Fibroblast of skin of right biceps (primary cell): ENCODE results near the gene COLEC11.
"Not testable (repeated sequence)": the region's sequence is repeated elsewhere in the genome, so short reads cannot be mapped to it uniquely, and the experiment has no call there.

Experiments
- DNase-seq: peaks from one replicate; pipeline ENCODE4 v3.0.0-alpha.2; 2013

The COLEC11 gene

DNA sequence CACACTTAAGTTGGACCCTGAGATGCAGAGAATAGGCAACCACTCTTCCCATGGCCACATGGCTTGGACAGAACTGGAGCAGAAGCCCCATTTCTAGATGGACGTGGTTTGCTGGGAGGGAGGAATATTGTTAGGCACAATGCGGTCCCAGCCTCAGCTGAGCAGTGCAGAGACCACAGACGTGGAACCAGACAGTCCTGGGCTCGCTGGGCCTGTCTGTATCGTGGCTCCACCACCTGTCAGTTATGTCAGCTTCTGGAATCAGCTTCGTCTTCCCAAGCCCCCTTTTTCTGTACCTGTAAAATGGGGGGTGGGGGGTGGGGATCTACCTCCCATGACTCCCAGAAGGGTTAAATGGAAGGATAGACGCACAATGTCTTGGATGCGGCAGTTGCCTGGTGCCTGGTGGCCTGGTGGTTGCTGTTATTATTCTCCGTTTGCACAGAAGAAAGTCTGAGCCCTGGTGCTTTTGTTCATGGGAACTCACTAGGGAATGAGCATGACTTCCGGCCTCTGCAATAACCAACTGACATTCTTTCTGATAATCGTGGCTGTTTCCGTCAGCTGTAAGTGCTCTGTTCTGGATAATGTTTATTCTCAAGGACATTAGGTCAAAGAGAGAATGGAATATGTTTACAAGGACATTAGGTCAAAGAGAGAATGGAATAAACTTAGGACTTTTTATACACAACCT is 31.4 kb downstream of the COLEC11 start:
- DNase-seq: no peak

DNA sequence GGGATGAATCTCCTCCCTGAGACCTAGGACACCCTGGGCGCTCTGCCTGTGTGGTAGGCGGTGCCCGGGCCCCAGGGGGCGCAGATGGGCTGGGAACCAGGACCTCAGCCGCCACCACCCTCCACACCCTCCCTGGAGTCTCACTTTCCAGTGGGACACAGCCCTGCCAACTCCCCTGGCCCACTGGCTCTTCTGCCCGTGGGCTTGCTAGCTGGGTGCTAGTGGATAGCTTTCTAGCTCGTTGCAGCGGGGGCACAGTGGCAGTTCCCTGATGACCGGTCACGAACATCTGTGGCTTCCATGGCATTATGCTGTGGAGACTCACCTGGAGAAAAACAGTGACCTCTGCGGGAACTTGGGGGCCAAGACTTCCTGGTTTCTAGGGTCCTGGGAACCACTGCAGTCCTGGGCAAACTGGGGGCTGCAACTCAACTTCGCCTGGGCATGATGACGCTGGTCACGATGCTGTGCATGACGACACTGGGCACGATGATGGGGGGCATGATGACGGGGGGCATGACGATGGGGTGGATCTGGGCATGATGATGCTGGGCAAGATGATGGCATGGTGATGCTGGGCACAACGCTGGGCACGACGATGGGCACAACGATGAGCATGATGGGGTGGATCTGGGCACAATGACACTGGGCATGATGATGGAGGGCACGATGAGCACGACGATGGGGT is 32.0 kb downstream of the COLEC11 start:
- DNase-seq: no peak

DNA sequence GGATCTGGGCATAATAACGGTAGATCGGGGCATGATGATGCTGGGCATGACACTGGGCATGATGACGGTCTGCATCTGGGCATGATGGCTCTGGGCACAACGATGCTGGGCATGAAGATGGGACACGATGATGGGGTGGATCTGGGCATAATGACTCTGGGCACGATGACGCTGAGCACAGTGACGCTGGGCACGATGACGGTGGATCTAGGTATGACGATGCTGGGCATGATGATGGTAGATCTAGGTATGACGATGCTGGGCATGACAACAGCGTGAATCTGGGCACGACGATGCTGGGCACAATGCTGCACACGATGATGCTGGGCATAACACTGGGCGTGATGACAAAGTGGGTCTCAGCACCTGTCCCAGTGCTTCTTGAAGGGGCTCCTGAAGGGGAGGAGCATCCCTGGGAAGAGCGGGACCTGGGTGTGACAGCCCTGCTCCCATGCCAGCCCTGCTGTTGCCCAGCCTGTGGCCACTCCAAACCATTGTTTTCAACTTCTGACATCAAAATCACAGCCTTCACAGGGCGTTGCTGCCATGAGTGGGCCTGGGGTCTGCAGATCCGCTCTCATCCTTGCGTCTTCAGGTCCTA is 32.7 kb downstream of the COLEC11 start:
- no peak for DNase-seq

DNA sequence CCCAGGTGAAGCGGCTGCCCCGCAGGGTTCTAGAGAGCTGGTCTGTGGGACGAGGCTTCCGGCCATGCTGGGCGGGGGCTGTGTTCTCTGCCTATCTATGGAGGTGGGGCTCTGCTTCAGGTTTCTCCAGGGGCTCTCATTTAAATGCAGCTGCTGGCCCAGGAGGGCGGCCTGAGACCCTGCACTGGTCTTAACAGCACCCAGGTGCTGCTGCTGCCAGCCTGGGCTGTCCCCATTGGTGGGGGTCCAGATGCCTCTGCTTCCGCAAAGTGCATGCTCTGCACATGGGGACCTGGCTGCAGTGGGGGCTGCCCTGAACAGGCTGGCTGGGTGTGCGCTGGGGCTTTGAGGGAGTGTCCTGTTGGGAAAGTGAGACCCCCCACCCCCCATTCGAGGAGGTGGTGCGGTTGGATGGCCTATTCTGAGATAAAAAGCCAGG is 33.3 kb downstream of the COLEC11 start:
- DNase-seq: no peak

DNA sequence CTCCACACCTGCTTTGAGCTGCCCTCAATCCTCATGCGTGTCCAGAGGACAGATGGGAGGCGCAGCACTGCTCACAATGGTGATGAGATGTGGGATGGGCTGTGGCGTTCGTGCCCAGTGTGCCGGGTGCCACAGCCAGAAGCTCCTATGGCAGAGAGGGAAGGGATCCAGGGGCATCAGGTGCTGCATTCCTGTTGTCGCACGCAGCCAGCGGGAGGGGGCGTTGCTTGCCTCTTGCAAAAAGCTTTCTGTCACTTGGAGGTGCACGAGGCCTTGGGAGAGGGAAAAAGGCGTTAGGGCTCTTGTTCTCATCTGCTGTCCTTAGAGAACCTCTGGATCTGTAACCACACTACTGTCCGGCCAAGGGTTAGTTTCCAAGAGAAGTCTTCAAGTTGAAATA is 33.9 kb downstream of the COLEC11 start:
- DNase-seq: no peak

DNA sequence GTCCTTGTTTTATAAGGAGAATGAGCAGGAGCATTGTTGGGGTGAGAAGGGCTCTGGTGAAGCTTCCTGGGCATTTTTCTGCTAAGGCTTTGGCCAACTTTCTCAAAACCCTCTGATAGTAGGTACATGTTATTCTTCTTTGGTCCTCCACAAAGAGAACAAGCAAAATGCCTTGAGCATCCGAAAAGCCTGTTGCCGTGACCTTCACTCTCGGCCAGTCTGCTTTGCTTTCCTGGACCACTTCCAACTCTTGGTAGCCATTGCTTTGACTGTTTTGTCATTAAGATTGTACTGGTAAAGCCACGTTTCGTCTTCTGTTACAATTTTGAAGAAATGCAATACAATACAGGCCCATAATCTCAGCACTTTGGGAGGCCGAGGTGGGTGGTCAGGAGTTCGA is 35.7 kb downstream of the COLEC11 start:
- DNase-seq: no peak

DNA sequence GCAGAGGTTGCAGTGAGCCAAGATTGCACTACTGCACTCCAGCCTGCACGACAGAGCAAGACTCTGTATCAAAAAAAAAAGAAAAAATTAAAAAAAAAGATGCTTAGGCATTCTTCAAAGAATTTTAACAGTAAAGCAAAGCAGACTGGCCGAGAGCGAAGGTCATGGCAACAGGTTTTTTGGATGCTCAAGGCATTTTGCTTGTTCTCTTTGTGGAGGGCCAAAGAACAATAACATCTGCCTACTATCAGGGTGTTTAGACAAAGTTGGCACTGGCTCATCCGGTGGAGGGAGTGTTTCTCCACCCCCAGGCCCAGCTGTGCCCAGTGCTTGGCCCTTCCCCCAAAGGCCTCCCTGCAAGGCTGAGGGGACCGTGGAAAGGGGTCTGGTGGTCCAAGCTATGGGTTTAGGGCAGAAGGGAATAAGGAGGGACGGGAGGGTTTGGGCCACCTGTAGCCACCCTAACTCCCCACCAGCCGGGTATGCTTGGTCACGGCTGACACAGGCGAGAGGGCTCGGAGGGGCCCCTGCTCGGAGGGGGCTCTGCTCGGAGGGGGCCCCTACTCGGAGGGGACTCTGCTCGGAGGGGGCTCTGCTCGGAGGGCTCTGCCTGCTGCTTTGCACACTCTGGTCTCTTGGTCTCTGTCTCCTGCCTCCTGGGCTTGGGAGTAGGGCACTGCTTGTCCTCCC is 36.4 kb downstream of the COLEC11 start:
- no peak for DNase-seq

DNA sequence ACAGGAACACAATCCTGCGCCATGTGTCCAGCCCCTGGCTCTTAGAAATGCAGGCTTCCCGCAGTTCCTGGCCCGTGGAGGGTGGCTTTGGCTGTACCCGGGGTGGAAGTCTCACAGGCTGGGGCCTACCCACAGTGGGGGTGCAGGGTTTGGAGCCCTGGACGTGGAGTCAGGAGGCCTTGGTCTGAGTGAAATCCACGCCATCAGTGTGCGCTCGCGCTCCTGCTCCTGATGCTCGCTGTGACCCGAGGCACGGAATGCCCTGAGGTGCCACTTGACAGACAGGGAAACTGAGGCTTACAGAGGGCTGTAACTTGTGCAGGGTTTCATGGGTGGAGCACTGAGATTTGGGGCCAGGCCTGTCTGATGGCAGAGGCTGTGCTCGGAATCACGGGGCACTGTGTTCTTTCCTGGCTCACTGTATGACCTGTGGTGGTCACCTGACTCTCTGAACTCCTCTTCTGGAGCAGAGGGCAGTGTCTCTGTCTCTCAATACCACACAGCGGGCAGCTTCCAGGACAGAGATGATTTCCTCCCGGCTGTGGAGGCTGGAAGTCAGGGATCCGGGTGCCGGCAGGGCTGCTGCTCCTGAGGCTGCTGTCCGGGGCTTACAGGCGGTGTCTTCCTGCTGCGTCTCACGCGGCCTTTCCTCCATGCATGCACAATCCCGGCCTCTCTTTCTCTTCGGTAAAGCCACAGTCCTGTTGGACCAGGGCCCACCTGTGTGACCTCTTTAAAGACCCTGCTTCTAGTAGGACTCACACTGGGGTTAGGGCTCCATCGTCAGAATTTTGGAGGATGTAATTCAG is 37.1 kb downstream of the COLEC11 start:
- no peak for DNase-seq

DNA sequence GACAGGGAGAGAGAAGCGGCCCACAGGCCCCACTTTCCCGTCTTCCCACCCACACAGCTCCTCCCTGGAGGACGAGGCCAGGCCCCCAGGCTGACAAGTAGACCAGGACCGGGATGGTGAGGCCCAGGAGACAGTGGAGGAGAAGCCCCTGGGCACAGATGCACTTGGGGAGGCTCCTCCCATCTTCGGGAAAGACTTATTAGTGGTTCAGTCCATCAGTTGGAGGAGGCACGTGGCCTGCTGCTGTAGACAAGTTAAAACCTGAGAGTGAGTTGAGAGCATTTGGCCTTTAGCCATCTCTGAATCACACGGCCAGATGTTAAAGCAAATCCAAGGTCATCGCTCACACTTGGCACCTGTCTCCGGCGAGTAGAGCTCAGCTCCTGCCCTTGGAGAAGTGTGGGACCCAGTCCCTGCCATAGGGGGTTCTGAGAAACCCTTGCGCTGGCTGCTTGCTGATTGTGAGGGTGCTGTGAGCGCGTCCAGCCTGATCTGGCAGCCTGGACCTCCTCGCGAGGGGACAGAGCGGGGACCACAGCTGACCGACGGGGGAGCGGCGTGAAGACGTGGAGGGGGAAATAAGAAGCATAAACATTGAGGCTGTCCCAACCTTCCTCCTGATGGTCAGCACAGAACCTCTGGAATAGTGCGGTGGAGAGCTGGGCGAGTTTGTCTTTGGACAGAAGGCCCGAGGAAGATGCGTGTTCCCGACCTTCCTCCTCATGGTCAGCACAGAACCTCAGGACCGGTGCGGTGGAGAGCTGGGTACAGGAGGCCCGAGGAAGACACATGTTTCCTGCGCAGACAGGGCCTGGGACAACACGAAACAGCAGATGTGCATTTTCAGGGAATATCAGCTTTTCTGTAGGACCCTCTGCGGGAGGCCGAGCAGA is 38.4 kb downstream of the COLEC11 start:
- peak; percentile 12 for DNase-seq

DNA sequence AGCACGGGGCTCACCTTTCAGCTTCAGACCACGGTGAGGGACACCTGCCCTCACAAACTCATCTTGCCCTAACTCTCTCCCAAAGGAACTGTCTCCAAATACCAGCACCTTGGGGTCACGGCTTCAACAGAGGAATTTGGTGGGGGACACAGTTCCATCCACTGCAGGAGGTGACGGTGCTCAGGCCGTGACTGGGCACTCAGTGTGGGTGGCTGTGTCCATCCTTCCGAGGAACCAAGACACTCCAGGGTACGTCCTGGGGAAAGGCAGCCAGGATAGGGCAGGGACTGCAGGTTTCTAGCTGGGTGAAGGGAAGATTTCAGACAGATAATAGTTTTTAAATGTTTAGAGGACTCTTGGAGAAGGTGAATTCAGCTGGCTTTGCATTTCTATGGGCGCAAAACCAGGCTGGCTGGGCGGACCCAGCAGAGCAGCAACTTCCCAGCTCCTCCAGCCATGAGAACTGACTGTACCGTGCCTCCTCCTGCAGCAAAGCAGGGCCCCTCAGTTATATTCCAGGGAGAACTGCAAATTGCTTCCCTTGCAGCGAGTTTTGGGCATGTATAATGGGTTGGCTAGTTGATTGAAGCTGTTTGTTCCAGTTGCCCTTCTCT is 39.2 kb downstream of the COLEC11 start:
- no peak for DNase-seq

DNA sequence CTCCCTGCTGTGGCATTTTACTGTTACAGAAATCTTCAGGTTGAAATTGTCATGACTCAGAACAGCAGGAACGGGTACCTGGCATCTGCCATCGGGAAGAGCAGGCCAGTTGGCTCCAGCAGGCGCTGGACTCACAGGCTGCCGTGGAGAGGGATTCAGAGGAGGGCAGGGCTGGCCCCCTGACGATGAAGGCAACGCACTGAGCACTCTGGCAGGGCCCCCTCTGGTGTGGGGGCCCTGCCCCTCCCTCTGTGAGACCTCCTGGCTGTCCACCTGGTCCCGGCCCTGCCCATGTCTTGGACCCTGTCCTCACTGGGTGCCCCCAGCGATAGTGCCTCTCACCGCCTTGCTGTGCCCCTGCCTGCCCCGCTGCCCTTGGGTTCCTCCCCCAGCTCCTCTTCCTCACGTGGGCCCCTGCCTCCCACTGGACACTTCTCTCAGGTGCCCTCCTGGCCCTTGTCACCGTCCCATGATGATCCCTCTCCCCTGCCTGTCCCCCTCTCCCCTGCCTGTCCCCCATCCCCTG is 39.7 kb downstream of the COLEC11 start:
- no peak for DNase-seq

DNA sequence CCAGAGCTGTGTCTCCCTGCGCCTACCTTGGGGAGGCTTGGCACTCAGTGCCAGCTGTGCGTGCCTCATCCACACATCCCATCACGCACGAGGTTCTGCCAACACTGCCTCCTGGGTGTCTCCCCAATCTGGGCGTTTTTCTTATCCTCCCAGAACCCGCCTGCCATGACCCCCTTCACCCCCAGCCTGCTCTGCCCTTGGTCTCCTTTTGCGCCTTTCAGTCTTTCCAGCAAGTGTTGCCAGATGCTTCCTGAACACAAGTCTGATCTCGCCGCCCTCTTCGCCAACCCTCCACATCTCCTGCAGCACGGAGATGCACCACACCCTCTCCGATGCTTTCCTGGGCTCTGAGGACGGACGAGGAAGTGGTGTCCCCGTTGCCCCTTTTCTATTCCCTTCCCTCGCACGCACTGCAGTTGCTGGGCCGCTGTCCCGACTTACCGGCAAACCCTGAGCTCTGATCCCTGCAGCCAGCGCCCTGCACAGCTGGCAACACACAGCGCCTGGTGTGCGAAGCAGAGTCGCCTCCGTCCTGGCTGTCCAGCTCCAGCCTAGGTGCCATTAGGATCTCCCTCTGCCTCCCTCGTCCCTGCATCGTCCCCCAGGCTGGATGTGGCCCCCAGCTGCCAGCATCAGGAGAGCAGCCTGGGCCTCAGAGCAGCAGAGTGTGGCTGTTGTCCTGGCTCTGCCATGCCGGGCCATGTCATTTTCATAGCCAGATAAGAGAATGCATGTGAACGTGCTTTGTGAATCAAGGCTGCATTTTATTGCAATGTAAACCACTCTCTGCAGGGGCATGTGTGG is 40.5 kb downstream of the COLEC11 start:
- DNase-seq: no peak

DNA sequence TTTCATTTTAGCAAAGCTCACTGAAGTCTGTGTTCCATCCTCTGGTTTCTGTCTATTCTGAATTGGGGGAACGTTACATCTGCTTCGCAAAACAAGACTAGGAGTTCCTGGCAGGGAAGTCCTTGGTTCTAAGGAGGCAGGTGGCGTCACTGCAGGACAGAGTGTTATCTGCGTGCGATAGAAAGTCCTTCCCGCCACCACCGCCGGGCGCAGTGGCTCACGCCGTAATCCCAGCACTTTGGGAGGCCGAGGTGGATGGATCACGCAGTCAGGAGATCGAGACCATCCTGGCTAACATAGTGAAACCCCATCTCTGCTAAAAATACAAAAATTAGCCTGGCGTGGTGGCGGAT is 41.0 kb downstream of the COLEC11 start:
- not testable (repeated sequence) for DNase-seq

DNA sequence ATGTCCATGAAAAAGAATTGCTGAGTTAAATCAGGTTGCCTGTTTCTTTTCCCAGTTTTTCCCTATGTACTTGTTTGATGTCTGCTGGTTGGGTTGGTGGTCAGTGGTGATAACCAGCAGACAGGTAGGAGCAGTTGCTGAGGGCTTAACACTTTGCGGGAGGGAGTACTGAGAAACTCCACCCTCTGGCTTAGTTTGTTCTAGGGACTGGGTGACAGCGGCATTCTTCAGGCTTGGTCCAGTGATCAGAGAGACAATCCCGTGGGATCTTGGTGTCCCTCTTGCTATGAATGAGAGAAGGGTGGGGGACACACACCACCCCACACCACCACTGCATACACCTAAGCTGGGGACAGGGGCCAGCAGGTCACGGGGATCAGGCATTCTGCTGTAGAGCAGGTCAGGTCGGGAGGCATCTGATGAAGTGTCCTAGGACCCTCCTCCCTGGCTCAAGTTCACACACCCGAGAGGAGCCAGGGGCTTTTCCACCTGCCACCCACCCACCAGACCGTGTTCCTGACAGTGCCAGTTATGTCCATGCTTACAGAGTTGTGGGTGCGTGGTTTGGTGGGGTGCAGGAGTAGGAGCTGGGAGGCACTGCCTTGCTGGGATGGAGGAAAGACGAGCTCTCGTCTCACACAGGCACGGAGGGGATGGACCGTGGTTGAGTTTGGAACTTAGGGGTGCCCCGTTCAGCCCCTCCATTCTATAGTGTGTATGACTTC is 41.8 kb downstream of the COLEC11 start:
- no peak for DNase-seq

DNA sequence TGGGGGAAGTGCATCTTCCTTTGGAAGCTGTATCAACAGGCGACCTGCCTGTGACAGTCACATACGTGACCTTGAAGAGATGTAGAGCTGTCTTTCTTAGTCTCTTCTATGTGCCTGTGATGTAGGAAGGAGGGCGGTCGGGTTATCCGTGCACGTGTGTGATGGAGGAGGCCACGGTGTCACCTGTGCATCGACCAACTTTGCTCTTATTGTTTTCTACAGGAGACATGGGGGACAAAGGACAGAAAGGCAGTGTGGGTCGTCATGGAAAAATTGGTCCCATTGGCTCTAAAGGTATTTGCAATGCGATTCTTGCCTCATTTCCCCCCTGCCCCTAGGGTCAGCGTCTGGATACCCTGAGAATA is 42.4 kb downstream of the COLEC11 start:
- no peak for DNase-seq

DNA sequence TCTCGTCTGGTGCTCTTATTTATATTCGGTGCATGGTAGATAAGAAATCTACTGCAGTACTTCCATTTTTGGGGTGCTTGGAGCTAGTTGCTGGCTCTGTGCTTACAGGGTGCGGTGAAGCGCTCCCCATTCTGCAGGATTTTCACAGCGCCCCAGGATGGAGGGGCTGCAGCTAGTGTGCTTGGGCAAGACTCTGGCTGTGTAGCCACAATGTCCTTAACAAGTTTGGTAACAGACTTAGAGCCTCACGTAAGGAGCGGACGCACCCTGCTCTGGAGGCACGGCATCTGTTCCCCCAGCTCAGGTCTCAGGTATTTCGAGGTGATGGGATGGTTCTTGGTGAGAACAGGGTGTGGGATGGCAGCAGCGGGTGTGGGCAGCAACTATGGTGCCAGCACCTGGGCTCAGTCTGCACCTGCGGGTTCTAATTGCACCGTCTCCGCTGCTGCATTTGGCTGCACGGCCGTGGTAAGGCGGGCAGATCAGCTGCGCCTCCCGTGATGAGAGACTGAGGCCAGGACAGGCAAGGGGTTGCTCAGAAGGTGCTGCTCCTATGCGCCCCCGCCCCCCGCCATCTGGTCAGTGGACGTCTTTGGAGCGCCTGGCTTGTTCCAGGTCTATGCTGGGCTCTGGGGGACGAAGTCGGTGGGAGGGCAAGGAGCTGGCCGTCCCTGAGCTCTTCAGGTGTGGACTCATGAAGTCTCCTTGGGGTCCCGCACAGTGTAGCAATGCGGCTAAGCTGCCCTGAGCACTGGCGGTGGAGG is 43.0 kb downstream of the COLEC11 start:
- no peak for DNase-seq

DNA sequence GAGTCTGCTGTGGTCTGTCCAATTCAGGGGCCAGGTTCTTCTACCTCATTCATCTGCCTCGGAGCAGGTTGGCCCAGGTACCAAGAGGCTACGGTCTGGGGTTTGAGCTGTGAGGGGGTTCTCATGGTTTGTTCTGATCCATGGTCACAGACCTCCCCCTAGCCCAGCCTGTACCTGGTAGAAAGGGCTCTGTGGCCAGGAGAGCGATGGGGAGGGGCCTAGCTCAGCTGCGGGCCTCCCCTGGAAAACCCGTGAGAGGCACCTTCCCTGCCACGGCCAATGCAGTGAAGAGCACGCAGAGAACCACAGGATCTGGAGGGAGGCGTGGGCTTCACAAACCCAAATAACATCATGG is 43.5 kb downstream of the COLEC11 start:
- DNase-seq: no peak

DNA sequence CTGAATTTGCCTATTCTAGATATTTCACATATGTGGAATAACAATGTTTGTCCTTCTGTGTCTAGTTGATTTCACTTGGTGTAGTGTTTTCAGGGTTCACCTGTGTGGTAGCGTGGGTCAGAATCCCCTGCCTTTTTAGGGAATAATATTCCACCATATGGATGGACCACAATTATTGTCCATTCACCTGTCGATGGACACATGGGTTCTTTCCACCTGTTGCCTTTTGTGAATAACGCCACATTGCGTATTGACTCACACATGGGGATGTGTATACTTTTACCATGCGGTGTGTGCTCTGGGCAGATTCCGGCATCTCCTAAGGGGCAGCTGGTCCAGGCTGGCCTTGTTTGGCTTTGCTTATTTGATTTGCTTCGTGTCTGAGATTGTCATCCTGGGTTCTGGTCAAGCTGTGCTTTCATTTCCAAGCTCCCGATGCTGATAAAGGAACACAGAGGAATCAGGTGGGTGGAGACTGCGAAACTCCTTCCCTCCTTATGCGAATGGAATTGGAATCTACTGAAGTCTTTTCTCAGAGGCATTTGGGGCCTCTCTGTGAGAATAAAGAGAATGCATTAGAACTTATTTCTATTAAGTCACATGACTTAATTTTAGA is 44.2 kb downstream of the COLEC11 start:
- no peak for DNase-seq

DNA sequence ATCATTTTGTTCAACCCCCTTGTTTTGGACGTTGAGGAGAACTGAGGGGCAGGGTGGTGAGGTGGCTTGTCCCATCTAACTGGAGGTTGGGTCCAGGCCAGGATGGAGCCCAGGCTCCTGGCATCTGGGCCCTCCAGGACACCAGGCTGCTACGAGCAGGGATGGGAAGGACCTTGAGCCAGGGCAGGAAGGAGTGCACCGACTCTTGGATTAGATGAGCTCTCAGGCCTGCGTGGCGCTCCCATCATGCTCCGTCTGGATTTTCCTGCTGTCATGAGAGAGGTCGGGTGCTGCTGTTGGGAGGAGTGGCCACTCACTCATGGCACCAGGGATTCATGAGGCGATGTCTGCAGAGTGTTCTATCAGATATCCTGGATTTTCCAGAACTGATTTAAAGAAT is 44.7 kb downstream of the COLEC11 start:
- no peak for DNase-seq
